GM06990 (cell line): ENCODE data around the gene CARD11.

ENCODE experiments used
- DNase-seq: peaks from one replicate; pipeline ENCODE4 v3.0.0-alpha.2; 2011; ENCODE audit not compliant: insufficient read length; ENCODE audit errors: extremely low read depth
- H3K27me3 ChIP-seq: replicated peaks from 2 replicates; pipeline ENCODE4 v1.6.0; 2011; ENCODE audit warnings: low read length; ENCODE audit not compliant: control insufficient read depth, insufficient read depth
- H3K36me3 ChIP-seq: 2 replicates; pipeline ENCODE4 v1.5.1; 2011; ENCODE audit warnings: low read length; ENCODE audit not compliant: control insufficient read depth, insufficient read depth
- H3K4me3 ChIP-seq: replicated peaks from 2 replicates; pipeline ENCODE4 v1.5.1; 2011; ENCODE audit warnings: low read depth, mild to moderate bottlenecking, control low read depth, low read length
- TF ChIP-seq, protein P1 (sequence below): IDR thresholded peaks from 2 replicates; pipeline ENCODE4 v1.5.1; 2011; ENCODE audit warnings: low read length, control low read depth, mild to moderate bottlenecking, inconsistent platforms; ENCODE audit not compliant: insufficient read depth, poor library complexity, severe bottlenecking

CARD11 gene

DNA sequence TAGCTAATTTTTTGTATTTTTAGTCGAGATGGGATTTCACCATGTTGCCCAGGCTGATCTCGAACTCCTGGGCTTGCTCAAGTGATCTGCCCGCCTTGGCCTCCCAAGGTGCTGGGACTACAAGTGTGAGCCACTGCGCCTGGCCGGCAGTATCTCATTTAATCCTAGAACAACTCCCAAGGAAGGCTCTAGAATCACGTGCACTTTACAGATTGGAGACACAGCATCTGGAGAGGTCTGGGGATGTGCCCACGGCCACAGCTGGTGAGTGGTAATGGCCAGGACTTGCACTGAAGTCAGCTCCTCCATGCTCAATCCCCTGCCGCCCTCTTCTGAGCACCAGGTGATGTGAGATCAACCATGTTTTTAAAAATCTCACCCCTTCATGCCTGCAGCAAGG is 43.1 kb downstream of the CARD11 start:
- peaks cover 10% of the 10 kb centered on the region for H3K36me3 ChIP-seq
- no peak overlapping the region for H3K4me3 ChIP-seq
- no peak for DNase-seq
- TF ChIP-seq, protein P1, sequence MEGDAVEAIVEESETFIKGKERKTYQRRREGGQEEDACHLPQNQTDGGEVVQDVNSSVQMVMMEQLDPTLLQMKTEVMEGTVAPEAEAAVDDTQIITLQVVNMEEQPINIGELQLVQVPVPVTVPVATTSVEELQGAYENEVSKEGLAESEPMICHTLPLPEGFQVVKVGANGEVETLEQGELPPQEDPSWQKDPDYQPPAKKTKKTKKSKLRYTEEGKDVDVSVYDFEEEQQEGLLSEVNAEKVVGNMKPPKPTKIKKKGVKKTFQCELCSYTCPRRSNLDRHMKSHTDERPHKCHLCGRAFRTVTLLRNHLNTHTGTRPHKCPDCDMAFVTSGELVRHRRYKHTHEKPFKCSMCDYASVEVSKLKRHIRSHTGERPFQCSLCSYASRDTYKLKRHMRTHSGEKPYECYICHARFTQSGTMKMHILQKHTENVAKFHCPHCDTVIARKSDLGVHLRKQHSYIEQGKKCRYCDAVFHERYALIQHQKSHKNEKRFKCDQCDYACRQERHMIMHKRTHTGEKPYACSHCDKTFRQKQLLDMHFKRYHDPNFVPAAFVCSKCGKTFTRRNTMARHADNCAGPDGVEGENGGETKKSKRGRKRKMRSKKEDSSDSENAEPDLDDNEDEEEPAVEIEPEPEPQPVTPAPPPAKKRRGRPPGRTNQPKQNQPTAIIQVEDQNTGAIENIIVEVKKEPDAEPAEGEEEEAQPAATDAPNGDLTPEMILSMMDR = no peak
- H3K27me3 ChIP-seq = no peaks in the 10 kb centered on the region

DNA sequence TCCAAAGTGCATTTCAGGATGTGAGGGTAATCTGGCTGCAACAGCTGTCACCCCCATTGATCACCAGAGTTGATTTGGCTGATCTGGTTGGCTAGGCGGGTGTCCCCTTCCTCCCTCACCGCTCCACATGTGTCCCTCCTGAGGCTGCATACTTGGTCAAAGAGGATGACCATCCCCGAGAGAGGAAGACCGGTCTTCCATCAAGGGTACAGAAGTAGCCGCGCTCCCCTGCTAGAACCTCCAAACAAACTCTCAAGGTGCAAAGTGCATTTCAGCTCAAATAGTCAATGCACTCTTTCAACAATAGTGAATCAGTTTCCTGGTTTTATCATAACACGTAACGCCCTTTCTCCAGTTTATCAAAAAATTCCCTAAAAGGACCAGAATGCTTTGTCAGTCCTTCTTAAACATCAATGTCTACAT is 44.6 kb downstream of the CARD11 start:
- DNase-seq = no peak
- Histone ChIP-seq H3K27me3 (no peaks in the 10 kb centered on the region), H3K36me3 (peaks cover 9% of the 10 kb centered on the region), H3K4me3 (no peak overlapping the region)
- TF ChIP-seq, protein P1 = no peak

DNA sequence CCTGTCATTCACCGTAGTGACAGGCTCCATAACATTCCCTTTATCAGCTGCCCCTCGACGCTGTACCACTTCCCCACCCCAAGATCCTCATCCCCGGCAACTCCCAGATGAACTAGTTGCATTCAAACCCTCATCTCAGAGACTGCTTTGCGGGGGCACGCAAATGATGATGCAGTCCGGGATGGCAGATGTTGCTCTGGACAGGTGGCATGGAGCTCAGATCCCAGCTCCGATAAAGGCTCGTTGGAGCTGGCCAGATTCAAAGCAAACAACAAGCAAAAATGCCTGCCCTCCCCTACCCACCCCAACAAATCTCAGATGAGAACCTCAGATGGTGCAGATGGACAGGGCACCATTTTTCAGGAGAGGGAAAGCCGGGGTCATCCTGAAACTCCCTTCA is 46.7 kb downstream of the CARD11 start:
- TF ChIP-seq, protein P1 = no peak
- H3K4me3 ChIP-seq = no peak overlapping the region
- peaks cover 5% of the 10 kb centered on the region for H3K36me3 ChIP-seq
- DNase-seq = no peak
- no peaks in the 10 kb centered on the region for H3K27me3 ChIP-seq

DNA sequence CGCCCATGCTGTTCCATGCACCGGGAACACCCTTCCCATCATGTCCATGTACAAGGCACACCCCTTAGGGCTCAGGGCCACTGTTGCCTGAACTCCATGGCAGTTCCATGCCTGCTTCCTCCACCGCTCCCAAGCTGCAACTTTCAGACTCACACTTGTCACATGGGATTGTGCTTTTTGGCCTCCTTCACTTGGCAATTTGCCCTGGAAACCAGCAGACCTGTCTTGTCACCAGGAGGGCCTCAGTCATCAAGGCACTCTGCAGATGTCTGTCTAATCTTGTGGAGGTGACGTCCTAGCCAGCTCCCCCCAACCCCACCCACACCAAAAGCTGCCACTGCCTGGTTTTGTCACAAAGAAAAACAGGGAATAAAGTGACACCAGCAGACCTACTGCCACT is 47.5 kb downstream of the CARD11 start:
- H3K27me3 ChIP-seq = no peaks in the 10 kb centered on the region
- TF ChIP-seq, protein P1 = no peak
- DNase-seq = no peak
- H3K36me3 ChIP-seq = peaks cover 5% of the 10 kb centered on the region
- H3K4me3 ChIP-seq = no peak overlapping the region

DNA sequence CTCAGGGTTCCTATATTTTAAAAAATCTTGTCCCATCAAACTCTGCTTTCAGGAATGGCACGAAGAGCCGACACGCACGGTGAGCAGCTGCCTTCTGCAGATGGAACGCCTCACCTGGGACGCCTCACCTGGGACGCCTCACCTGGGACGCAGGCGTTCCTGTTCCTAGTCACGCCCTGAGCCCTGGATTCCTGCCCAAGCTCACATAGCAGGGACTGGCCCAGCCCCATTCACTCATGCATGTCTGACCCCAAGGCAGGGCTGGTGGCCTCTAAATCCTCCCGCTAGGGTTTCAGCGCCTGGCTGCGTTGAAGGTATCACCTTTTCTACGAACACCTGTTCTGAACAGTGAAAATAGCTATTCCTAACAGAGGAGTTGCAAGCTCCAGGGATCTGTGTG is 49.8 kb downstream of the CARD11 start:
- TF ChIP-seq, protein P1 = no peak
- Histone ChIP-seq H3K36me3 (peaks cover 5% of the 10 kb centered on the region), H3K4me3 (no peak overlapping the region), H3K27me3 (no peaks in the 10 kb centered on the region)
- DNase-seq = no peak

DNA sequence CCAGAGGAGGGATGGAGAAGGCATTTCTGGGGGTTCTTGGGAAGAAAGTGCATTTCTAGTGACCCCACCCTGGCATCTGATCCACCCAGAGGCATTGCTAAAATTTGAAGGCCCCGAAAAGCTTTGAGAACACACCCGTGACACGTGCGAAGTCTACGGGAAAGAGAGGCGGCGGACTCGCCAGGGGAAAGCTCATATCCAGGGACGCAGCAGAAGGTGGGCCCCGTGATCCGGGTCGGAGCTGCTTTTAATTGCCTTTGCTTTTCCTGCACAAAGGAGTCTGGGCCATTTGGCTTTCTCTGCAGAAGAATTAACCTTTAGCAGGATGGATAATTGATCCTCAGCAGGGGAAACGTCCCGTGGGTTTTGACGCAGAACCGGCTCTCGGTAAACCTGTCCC is 50.3 kb downstream of the CARD11 start:
- DNase-seq = no peak
- H3K4me3 ChIP-seq = no peak overlapping the region
- H3K27me3 ChIP-seq = no peaks in the 10 kb centered on the region
- TF ChIP-seq, protein P1 = no peak
- H3K36me3 ChIP-seq = peaks cover 3% of the 10 kb centered on the region
